HepG2 (cell line): Measurements from ENCODE around the gene KCTD19. TPM values are rescaled to one million over a fixed set of nuclear protein-coding genes. Genes with fewer than 3 reads are reported as not detected.

ENCODE experiments used
- ATAC-seq: fragments of 200-7000 bp; cut with Tn5 transposase; 3 replicates; pipeline ENCODE4 v1.9.1; 2020; ENCODE audit warnings: mild to moderate bottlenecking, moderate library complexity
- BruUV-seq: library from RNA; stranded (reverse); fragments of 400-500 nt; replicated peaks from 2 replicates; lab custom pipeline; 2021; lab: Mats Ljungman, UMichigan
- CTCF ChIA-PET: fragments of 300-600 bp; formaldehyde crosslinking; extraction: SDS; loops from one replicate; lab custom pipeline; 2021; ENCODE audit warnings: low total read pairs, inconsistent platforms, low intra/inter-chr PET ratio; lab: Yijun Ruan, JAX
- POLR2A ChIA-PET: fragments of 350-600 bp; sonication (Branson Sonifier 250); formaldehyde crosslinking; loops from one replicate; lab custom pipeline; 2020; ENCODE audit warnings: antibody characterized with exemption, inconsistent platforms; lab: Yijun Ruan, JAX
- DNase-seq: peaks from one replicate; pipeline ENCODE4 v3.0.0-alpha.2; 2015; ENCODE audit warnings: low spot score
- FAIRE-seq: peaks from 3 replicates; lab custom pipeline; 2011; peaks lifted over from hg19 to GRCh38; lab: Jason Lieb, UNC
- H2AFZ ChIP-seq: one replicate; pipeline ENCODE4 v1.6.1; 2011; ENCODE audit warnings: low read length, inconsistent platforms
- H3K27ac ChIP-seq: fragments of 300-600 bp; 3 replicates; pipeline ENCODE4 v1.8.0; 2011; ENCODE audit warnings: mixed run types, mild to moderate bottlenecking, mixed read lengths, low read length, inconsistent platforms; ENCODE audit not compliant: insufficient read depth; ENCODE audit errors: extremely low read length
- H3K27me3 ChIP-seq, 2 experiments: fragments of 200-600 bp in 1 of 2; 2 replicates in 1 of 2; 3 replicates in 1 of 2; pipeline versions ENCODE4 v1.6.0 to v1.8.0; 2011; ENCODE audit warnings: low read length in 2 of 2, mild to moderate bottlenecking in 2 of 2, moderate library complexity in 2 of 2, inconsistent platforms in 1 of 2; ENCODE audit not compliant: insufficient read depth in 2 of 2, control insufficient read depth in 1 of 2
- H3K36me3 ChIP-seq, 2 experiments: fragments of 200-600 bp in 1 of 2; replicated peaks in 1 of 2; 2 replicates in 1 of 2; 3 replicates in 1 of 2; pipeline versions ENCODE4 v1.5.1 to v1.8.0; 2011; ENCODE audit warnings: low read length in 2 of 2, inconsistent platforms in 1 of 2; ENCODE audit not compliant: insufficient read depth in 2 of 2, control insufficient read depth in 1 of 2
- H3K4me1 ChIP-seq: 2 replicates; pipeline ENCODE4 v1.5.1; 2012; ENCODE audit warnings: low read length, inconsistent platforms; ENCODE audit not compliant: insufficient read depth
- H3K4me2 ChIP-seq: 2 replicates; pipeline ENCODE4 v1.6.0; 2011; ENCODE audit warnings: low read depth, low read length, inconsistent platforms
- H3K4me3 ChIP-seq, 3 experiments: fragments of 200-600 bp in 1 of 3; sonication (generic), shearing (Covaris generic) in 1 of 3; replicated peaks in 1 of 3; 2 replicates each; pipeline ENCODE4 v1.5.1; 2011 to 2016; ENCODE audit warnings: low read length in 3 of 3, inconsistent platforms in 2 of 3, low read depth in 2 of 3, mild to moderate bottlenecking in 2 of 3, control low read depth in 1 of 3, mixed read lengths in 1 of 3; ENCODE audit not compliant: insufficient read depth in 1 of 3
- H3K79me2 ChIP-seq: one replicate; pipeline ENCODE4 v1.6.1; 2011; ENCODE audit warnings: low read length, inconsistent platforms; ENCODE audit not compliant: insufficient read depth
- H3K9ac ChIP-seq: 2 replicates; pipeline ENCODE4 v1.6.0; 2011; ENCODE audit warnings: mild to moderate bottlenecking, low read depth, low read length, inconsistent platforms; ENCODE audit not compliant: insufficient read depth
- H3K9me3 ChIP-seq: 2 replicates; pipeline ENCODE4 v1.5.1; 2012; ENCODE audit warnings: mild to moderate bottlenecking, low read length
- H4K20me1 ChIP-seq: 2 replicates; pipeline ENCODE4 v1.6.0; 2011; ENCODE audit warnings: inconsistent platforms, mild to moderate bottlenecking, low read length, moderate library complexity; ENCODE audit not compliant: insufficient read depth
- DNMT3B ChIP-seq: conservative IDR thresholded peaks from 2 replicates; pipeline ENCODE4 v1.6.1; 2016; ENCODE audit warnings: missing biosample characterization, control low read depth
- GABPB1 ChIP-seq: IDR thresholded peaks from 2 replicates; pipeline ENCODE4 v1.6.1; 2016; ENCODE audit warnings: mild to moderate bottlenecking, missing genetic modification reagents, moderate library complexity, missing compliant biosample characterization
- HOXA5 ChIP-seq: sonication (generic); formaldehyde crosslinking; IDR thresholded peaks from 2 replicates; pipeline ENCODE4 v1.4.0; 2020; ENCODE audit warnings: missing genetic modification reagents
- KDM1A ChIP-seq: IDR thresholded peaks from 2 replicates; pipeline ENCODE4 v1.6.1; 2016; ENCODE audit warnings: missing compliant biosample characterization
- MXD1 ChIP-seq: sonication (generic); formaldehyde crosslinking; IDR thresholded peaks from 2 replicates; pipeline ENCODE4 v1.4.0; 2020; ENCODE audit warnings: mild to moderate bottlenecking, missing genetic modification reagents
- NFE2 ChIP-seq: sonication (generic); formaldehyde crosslinking; IDR thresholded peaks from 2 replicates; pipeline ENCODE4 v1.4.0; 2020; ENCODE audit warnings: missing genetic modification reagents
- PLRG1 ChIP-seq: fragments of 450-650 bp; conservative IDR thresholded peaks from 2 replicates; pipeline ENCODE4 v1.6.1; 2016
- SNAPC4 ChIP-seq: sonication (generic); formaldehyde crosslinking; IDR thresholded peaks from 2 replicates; pipeline ENCODE4 v1.4.0; 2020; ENCODE audit warnings: mild to moderate bottlenecking, missing genetic modification reagents
- ZFP37 ChIP-seq: sonication (generic); formaldehyde crosslinking; IDR thresholded peaks from 2 replicates; pipeline ENCODE4 v1.4.0; 2020; ENCODE audit warnings: missing genetic modification reagents, borderline replicate concordance
- ZMAT3 ChIP-seq: sonication (generic); formaldehyde crosslinking; conservative IDR thresholded peaks from 2 replicates; pipeline ENCODE4 v1.7.0; 2021; ENCODE audit warnings: missing genetic modification reagents
- ZNF331 ChIP-seq: sonication (generic); formaldehyde crosslinking; IDR thresholded peaks from 2 replicates; pipeline ENCODE4 v1.4.0; 2020; ENCODE audit warnings: missing genetic modification reagents
- WGBS: methylation state at CpG from one replicate; pipeline ENCODE4 v1.1.6; 2017; ENCODE audit warnings: low lambda C conversion rate; 5-methylcytosine and 5-hydroxymethylcytosine counted together
- in situ Hi-C: cut with HindIII; loops from 2 replicates; pipeline ENCODE4 v1.10.0; 2017; ENCODE audit warnings: low pct_unique_long_range_greater_than_20kb; ENCODE audit not compliant: extremely low pct_ligation_motif_present
- intact Hi-C: fragments of 100-400 bp; cut with micrococcal nuclease; formaldehyde crosslinking; loops from one replicate; pipeline ENCODE4 v1.10.0; 2022; ENCODE audit not compliant: unreplicated experiment
- polyA plus RNA-seq, 8 experiments: library from polyadenylated mRNA; depleted of rRNA in 3 of 8; stranded (reverse) in 7 of 8; unstranded in 1 of 8; fragments of >200 nt; fragmentation: Illumina TruSeq in 4 of 8; extraction: Trizol in 4 of 8; gene quantifications; 2 replicates each; pipeline versions ENCODE4 v1.2.1 to v1.2.3, GENCODE V29; 2011 to 2016; ENCODE audit warnings: low read depth in 4 of 8, missing spikeins in 1 of 8, mixed read lengths in 1 of 8; ENCODE audit not compliant: insufficient read depth in 1 of 8
- total RNA-seq, 5 experiments: library from RNA; depleted of rRNA; stranded (reverse); fragments of >200 nt; fragmentation: Illumina TruSeq; extraction: Trizol; gene quantifications; 2 replicates each; pipeline ENCODE4 v1.2.3, GENCODE V29; 2016; ENCODE audit warnings: low read depth in 1 of 5
- TF ChIP-seq, protein P1 (sequence below): IDR thresholded peaks from 2 replicates; pipeline ENCODE4 v1.6.1; 2016; ENCODE audit warnings: missing biosample characterization, missing genetic modification reagents, low read depth
- TF ChIP-seq, protein P2 (sequence below): sonication (generic); formaldehyde crosslinking; conservative IDR thresholded peaks from 2 replicates; pipeline ENCODE4 v1.8.0; 2022; ENCODE audit warnings: missing genetic modification reagents

The KCTD19 gene
- total and polyA plus RNA-seq, 2 of the 13 experiments (the other 11 are each of a cell fraction or from before 2014, with no cell fraction given), result not detected

DNA sequence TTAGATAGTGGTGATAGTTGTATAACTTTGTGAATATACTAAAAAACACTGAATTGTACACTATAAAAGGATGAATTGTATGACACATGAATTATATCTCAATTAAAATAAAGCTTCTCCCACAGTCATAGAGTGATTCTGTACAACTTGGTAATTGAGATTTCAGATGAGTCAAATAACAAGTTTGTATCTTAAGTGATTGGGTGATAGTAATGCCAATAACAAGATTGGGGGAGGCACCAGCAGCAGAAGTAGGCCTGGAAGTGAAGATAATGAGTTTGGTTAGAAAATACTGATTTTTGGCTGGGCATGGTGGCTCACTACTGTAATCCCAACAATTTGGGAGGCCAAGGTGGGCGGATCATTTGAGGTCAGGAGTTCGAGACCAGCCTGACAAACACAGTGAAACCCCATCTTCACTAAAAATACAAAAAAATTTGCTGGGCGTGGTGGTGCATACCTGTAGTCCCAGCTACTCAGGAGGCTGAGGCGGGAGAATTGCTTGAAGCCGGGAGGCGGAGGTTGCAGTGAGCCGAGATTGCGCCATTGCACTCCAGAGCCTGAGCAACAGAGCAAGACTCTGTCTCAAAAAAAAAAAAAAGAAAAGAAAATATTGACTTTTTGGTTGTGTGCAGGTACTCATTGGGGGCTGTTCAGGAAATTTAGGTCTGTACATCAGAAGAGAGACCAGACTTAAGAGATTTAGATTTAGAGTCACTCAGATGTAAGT, 33.2 kb upstream of the KCTD19 start (continued):
- peak; percentile 31; the same call in 1 of the 2 replicates for TF ChIP-seq ZNF331
- TF ChIP-seq, all 625 proteins: peak for 33; not testable (repeated sequence) for 592

GRCh38 chr16:67357561-67357960, 31.0 kb upstream of the KCTD19 start:
- FAIRE-seq (no peak), ATAC-seq (no peak), DNase-seq (no peak)
- in situ Hi-C loops, result no loop called here
- CTCF ChIA-PET, result no interaction called here
- Histone ChIP-seq H3K79me2 (no peaks in the 10 kb centered on the region), H3K4me1 (peaks cover 32% of the 10 kb centered on the region), H3K4me3 (no peak overlapping the region), H4K20me1 (no peaks in the 10 kb centered on the region), H3K9ac (no peak overlapping the region), H3K9me3 (no peaks in the 10 kb centered on the region), H3K4me2 (no peak overlapping the region), H3K27ac (no peak overlapping the region), H3K27me3 (no peaks in the 10 kb centered on the region), H2AFZ (no peak overlapping the region), H3K36me3 (no peaks in the 10 kb centered on the region)
- POLR2A ChIA-PET, result no interaction called here
- no TSS peak for BruUV-seq
- intact Hi-C loops, result loop anchor here (2.0 kb wide), 1 partner anchor 25 kb away; no protein-coding TSS in a partner anchor
- 47% methylated on average over 4 of the region's 4 CpGs for WGBS
- TF ChIP-seq SNAPC4 (CRISPR knock-in tag), result no peak
- TF ChIP-seq KDM1A (CRISPR knock-in tag), result no peak
- no peak for TF ChIP-seq ZMAT3 (CRISPR knock-in tag)
- no peak for TF ChIP-seq HOXA5 (CRISPR knock-in tag)
- no peak for TF ChIP-seq GABPB1 (CRISPR knock-in tag)
- TF ChIP-seq, protein P1, sequence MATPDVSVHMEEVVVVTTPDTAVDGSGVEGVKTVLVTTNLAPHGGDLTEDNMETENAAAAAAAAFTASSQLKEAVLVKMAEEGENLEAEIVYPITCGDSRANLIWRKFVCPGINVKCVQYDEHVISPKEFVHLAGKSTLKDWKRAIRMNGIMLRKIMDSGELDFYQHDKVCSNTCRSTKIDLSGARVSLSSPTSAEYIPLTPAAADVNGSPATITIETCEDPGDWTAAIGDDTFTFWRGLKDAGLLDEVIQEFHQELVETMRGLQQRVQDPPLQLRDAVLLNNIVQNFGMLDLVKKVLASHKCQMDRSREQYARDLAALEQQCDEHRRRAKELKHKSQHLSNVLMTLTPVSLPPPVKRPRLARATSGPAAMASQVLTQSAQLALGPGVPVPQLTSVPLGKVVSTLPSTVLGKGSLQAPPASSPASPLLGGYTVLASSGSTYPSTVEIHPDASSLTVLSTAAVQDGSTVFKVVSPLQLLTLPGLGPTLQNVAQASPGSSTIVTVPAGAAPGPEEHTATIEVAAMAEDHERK (CRISPR knock-in tag), result no peak
- no peak for TF ChIP-seq MXD1 (CRISPR knock-in tag)
- TF ChIP-seq ZNF331, result no peak
- no peak for TF ChIP-seq DNMT3B (CRISPR knock-in tag)
- TF ChIP-seq, protein P2, sequence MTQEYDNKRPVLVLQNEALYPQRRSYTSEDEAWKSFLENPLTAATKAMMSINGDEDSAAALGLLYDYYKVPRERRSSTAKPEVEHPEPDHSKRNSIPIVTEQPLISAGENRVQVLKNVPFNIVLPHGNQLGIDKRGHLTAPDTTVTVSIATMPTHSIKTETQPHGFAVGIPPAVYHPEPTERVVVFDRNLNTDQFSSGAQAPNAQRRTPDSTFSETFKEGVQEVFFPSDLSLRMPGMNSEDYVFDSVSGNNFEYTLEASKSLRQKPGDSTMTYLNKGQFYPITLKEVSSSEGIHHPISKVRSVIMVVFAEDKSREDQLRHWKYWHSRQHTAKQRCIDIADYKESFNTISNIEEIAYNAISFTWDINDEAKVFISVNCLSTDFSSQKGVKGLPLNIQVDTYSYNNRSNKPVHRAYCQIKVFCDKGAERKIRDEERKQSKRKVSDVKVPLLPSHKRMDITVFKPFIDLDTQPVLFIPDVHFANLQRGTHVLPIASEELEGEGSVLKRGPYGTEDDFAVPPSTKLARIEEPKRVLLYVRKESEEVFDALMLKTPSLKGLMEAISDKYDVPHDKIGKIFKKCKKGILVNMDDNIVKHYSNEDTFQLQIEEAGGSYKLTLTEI (CRISPR knock-in tag), result no peak
- TF ChIP-seq PLRG1, result no peak
- no peak for TF ChIP-seq ZFP37
- TF ChIP-seq NFE2 (CRISPR knock-in tag), result no peak
